Dermis blood vessel endothelial cell (primary cell): ENCODE results near the gene CCM2. TPM values are rescaled to one million over a fixed set of nuclear protein-coding genes. Genes with fewer than 3 reads are reported as not detected.
A peak's percentile ranks its signal among the peaks of the same experiment; 100 is the strongest.

Source experiments
- DNase-seq: peaks from one replicate; pipeline ENCODE4 v3.0.0; 2010
- total RNA-seq: library from RNA; depleted of rRNA; stranded (reverse); fragments of >200 nt; gene quantifications from 2 replicates; pipeline ENCODE4 v1.2.3, GENCODE V29; 2014

CCM2 gene
- total RNA-seq, 1 donor from 2014 or later, result 76.4 TPM

GRCh38 chr7:45068236-45069023, 68.4 kb downstream of the CCM2 start:
- DNase-seq, result no peak

DNA sequence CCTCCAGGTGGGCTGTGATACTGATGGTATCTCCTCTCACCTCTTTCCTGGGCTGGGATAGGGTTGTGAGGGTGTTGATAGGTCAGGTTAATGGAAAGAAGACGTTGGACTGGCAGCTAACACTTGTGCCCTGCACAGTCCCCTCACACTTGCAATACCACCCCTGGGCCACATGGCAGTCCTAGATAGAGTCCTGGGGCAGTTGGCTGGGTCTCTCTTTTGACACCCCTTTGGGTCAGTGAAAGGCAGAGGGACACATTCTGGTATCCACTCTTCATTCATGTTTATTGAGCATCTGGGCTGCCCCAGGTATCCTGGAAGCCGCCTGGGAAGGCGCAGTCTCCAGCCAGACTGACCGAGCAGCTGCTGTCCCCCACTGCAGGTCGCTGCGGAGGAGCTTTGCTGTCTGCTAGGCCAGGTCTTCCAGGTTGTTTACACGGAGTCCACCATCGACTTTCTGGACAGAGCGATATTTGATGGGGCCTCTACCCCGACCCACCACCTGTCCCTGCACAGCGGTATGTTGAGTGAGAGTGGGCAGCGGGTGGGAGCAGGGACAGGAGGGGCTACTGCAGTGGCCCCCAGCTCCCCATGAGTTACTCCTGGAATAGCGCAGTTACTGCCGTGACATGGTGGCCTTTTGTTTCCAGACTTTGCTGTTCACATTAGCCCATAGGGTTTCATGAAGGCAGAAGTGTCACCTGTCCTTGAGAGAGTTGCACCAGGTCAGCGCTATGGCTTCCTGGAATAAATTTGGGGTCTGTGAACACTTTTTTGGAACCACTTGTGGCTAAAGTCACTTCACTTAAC, 69.6 kb downstream of the CCM2 start:
- no peak for DNase-seq

DNA sequence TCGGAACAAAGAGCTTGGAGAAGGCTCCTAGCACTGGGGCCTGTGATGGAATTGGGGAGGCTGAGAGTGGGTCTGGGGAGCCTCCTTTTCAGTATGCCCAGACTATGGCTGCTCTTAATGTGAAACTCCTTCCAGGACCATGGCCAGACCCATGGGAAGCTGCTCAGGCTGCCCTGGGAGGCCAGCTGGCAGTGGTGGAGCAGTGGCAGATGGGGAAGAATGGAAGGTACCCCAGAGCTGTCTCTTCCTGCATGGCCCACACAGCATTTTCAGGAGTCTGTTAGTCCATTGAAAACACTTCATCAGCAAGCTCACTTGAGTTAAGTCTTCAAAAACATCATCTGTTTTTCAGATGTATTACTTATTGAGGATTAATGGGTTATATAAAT, 70.2 kb downstream of the CCM2 start:
- DNase-seq, result no peak

DNA sequence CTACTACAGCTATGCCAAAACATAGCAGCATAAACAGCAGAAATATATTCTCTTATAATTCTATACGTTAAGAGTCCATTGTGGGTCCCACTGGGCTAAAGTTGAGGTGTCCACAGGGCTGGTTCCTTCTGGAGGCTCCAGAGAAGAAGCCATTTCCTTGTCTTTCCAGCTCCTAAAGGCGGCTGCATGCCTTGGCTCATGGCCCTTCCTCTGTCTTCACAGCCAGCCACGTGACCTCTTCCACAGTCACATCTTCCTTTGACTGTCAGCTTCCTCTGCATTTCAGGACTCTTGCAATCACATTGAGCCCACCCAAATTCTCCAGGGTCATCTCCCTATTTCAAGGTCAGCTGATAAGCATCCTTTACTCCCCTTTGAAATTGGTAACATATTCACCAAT, 71.5 kb downstream of the CCM2 start:
- no peak for DNase-seq

DNA sequence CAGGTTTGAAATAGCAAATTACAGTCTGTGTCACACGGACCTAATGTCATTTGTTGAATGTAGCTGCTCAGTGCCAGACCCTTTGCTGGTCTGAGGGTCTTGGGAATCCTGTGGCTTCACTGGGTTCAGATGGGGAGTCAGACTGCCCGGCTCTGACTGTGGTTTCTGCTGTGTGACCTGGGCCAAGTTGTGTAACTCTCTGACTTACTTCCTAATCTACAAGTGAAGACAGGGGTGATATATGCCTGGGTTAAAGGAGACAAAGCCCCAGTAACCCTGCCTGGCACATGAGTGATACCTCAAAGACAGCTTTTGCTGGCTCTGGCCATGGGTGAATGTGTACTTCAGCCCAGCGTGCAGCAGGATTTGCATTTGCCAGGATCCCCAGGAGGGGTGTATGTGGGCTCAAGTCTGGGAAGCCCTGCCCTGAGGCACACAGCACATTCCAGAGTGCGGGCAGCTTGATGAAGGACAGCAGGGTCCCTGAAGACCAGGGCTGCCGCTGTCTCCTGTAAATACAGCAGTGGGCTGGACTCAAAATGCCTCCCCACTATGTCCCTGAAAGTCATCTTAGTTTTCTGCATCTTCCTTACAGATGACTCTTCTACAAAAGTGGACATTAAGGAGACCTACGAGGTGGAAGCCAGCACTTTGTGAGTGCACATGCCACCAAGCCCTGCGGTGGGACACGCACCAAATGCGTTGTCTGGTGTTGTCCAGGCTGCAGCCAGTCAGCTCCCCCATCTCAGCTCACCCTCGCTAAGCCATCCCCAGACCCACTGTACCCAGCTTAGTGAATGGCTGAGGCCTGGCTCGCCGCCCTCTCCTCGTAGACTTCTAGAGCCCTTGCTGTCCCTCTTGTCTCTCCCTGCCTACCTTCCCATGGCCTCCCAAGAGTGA, 72.4 kb downstream of the CCM2 start:
- no peak for DNase-seq

DNA sequence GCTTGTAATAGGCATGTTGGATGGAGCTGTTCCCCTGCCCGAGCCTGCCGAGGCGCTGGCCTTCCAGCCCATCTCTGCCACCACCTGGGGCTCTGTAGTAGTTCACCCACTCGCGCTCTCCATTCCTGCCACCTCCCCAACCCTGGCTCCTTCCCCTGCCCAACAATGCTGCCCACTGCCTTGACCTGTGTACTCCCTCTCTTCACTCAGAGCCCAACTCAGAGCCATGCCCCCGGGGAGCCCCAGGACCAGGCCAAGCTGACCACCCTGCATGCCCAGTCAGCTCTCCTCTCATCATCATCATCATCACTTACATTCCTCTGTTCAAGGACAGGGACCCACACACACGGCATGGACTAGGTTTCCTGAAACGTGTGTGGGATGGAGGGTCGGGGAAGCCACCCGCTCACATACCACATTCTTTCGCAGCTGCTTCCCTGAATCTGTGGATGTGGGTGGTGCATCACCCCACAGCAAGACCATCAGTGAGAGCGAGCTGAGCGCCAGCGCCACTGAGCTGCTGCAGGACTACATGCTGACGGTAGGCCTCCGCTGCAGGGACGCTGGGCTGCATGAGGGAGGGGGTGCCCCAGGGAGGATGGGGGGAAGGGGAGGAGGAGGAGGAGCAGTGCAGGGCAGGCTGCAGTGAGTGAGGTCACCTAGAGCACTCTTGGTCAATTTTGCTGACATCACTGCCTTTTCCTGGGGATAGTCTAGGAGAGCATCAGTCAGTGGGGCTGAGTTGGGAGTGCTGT, 73.2 kb downstream of the CCM2 start:
- no peak for DNase-seq

- no peak for DNase-seq
These were observed 74.0 kb downstream of the CCM2 start for GRCh38 chr7:45073786-45074527.

GRCh38 chr7:45074528-45075354, 74.7 kb downstream of the CCM2 start:
- no peak for DNase-seq

- DNase-seq, result no peak
These were observed 75.3 kb downstream of the CCM2 start for GRCh38 chr7:45075355-45075644.

DNA sequence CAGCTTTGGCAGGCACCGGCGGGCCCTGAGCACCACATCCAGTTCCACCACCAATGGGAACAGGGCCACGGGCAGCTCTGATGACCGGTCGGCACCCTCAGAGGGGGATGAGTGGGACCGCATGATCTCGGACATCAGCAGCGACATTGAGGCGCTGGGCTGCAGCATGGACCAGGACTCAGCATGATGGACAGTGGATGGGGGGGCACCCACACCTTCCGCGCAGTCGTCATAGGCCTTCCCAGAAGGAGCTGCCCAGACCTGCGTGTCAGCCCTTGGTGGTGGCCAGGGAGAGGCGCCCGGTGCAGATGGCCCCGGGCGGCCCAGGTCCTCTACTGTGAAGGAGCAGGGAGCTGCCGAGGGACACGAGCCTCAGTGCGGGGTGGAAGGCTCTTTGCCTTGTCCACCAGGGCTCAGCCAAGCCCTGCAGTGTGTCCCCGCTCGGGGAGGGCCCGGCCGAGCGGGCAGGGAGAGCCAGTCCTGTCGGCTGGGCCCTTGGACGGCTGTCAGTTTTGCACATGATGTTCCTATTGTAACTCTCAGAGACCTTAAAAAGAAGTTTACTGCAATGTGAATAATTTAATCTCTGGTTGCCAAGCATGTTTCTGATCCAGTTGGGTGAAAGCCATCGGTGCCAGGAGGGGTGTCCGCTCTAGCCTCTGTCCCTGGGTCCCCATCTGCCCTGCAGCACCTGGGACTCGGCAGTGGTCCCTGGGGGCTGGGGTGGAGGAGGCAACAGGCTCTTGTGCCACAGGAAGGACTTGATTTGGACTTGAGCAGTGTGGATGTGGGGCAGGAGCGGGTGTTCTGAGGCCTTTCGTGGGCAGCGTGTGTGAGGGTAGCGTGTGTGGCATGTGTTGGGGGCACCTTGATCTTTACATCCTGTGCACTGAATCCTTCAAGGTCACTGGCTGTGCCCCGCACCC, 76.1 kb downstream of the CCM2 start:
- no peak for DNase-seq

- DNase-seq, result no peak
These were observed 76.9 kb downstream of the CCM2 start for GRCh38 chr7:45076946-45077345.

GRCh38 chr7:45077579-45077978, 77.6 kb downstream of the CCM2 start:
- DNase-seq, result no peak

GRCh38 chr7:45078125-45078681, 78.2 kb downstream of the CCM2 start:
- DNase-seq, result no peak

GRCh38 chr7:45080265-45080957, 80.4 kb downstream of the CCM2 start:
- no peak for DNase-seq

DNA sequence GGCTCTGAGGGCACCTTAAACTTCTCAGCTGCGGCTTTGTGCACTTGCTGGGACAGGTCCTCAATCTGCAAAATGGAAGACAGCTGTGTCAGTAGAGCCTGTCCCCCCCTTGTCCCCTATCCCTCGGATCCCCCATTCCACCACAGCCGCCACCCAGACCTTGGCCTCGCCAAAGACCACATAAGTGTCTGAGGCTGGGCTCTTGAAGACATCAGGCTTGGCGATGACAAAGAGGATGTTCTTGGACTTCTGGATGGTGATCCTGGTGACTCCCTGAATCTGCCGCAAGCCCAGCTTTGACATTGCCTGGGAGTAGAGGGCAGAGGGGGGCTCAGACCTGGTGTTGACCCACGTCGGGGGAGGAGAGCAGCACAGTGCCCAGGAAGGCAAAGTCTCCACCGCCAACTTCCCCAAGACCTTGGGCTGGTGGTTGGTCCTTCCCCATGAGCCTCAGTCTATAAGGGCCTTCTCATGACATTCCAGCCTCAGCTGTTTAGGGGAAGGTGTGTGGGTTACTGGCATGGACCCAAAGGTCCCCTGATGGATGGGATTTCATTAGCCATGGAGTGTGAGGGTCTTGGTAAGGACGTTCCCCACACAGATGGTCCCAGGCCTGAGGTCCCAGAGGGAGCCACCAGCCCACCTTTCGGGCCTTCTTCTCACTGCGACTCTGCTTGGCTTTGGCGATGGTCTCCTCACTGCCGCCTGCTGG, 81.1 kb downstream of the CCM2 start:
- no peak for DNase-seq

DNA sequence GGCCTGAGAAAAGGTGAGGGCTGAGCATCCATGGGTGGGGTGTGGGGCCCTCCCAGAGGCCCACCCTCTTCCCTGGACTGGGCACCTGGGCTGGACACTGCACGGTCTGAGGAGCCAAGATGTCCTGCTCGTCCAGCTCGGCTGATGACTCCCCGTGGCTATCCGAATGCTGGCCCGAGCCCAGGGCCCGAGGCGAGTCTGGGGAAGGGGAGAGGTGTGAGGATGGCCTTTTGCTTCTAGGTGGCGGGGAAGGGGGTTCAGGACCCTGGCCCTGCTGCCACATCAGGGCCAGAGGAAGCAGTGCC, 81.6 kb downstream of the CCM2 start:
- no peak for DNase-seq

- peak; percentile 23 for DNase-seq
These were observed 82.2 kb downstream of the CCM2 start for GRCh38 chr7:45082031-45082830.
